C4-2B (cell line): ENCODE data around the gene LAGE3.
A peak's percentile ranks its signal among the peaks of the same experiment; 100 is the strongest.

Experiments used
- H3K27ac ChIP-seq: fragments of 450-650 bp; 2 replicates; pipeline ENCODE4 v1.5.1; 2017
- ZFX ChIP-seq: fragments of 450-650 bp; IDR thresholded peaks from 2 replicates; pipeline ENCODE4 v1.6.1; 2017
- TF ChIP-seq, protein P1 (sequence below): fragments of 450-650 bp; conservative IDR thresholded peaks from 2 replicates; pipeline ENCODE4 v1.5.1; 2017; ENCODE audit warnings: mild to moderate bottlenecking

LAGE3 gene, protein sequence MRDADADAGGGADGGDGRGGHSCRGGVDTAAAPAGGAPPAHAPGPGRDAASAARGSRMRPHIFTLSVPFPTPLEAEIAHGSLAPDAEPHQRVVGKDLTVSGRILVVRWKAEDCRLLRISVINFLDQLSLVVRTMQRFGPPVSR

DNA sequence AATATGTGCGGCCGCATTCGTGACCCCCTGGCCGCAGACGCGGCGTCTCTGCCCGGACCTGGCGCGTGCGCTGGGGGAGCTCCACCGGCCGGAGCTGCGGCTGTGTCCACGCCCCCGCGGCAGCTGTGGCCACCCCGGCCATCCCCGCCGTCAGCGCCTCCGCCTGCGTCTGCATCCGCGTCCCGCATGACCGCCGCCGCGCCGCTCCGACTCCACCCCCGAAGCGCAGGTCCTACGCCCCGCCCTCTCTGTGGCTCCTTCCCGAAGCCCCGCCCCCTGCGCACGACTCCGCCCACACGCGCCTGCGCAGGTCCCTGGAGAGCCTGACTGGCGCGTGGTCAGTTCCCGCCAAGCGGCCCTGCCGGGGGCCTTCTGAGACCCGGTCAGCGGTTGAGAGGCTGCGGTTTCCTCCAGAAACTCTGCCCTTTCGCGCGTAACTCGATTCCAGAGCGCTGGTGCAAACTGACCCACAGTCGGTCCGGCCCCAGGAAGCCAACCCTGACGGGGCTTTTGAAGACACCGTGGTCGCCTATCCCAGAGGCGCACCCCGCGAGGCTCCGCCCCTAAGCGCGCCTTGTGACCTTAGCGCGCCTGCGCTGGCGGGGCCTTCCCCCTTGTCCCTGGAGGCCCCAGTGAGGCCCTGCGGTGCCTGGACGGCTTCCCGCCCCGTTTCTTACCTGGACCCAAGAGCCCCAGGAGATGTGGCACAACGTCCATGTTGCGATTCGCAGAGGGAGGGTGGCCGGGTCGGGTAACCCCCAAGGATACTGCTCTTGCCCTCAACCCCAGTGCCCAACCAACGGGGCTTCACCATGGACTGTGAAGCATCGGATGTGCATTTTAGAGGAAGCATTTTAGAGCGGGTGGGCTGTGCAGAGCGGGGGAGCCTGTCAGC lies at the start of gene LAGE3:
Gene LAGE3 (minus strand): TSS at position 554 of the 895 bp plus-strand sequence. CDS start 366 bp downstream, at position 188.
- H3K27ac ChIP-seq: peak within 1 kb of the TSS; percentile 92
- TF ChIP-seq, protein P1, sequence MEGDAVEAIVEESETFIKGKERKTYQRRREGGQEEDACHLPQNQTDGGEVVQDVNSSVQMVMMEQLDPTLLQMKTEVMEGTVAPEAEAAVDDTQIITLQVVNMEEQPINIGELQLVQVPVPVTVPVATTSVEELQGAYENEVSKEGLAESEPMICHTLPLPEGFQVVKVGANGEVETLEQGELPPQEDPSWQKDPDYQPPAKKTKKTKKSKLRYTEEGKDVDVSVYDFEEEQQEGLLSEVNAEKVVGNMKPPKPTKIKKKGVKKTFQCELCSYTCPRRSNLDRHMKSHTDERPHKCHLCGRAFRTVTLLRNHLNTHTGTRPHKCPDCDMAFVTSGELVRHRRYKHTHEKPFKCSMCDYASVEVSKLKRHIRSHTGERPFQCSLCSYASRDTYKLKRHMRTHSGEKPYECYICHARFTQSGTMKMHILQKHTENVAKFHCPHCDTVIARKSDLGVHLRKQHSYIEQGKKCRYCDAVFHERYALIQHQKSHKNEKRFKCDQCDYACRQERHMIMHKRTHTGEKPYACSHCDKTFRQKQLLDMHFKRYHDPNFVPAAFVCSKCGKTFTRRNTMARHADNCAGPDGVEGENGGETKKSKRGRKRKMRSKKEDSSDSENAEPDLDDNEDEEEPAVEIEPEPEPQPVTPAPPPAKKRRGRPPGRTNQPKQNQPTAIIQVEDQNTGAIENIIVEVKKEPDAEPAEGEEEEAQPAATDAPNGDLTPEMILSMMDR: no peak
- TF ChIP-seq ZFX: peak; percentile 20; the same call in 1 of the 2 replicates

DNA sequence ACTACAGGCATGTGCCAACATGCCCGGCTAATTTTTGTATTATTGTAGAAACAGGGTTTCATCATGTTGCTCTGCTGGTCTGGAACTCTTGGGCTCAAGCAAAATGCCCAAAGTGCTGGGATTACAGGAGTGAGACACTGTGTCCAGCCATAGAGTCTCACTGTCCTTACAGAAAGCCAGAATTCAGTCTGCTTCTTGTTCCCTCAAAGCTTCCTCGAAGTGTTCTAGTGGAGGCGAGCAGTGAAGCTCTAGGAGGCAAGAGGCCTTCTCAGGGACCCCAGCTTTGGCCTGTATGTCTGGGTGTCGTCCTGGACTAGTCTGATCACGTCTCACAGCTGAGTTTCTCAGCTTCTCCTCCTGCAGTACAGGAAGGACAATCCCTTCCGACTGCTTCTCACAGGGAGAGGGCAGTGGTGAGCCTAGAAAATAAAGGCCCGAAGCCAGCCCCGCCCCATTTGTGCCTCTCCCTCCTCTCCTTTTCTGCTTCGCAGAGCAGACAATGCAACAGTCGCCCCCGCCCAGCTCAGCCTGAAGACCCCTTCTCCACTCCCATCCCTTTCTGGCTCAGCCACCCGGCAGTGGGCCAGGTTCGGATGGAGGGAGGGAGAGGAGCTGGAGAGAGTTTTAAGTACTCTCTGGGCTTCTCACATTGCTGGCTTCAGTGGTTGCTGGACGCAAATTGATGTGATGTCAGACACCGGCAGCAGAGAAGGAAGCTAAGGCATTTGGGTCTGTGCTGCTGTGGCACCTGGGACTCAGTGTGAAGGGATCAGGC lies 48.0 kb upstream of the LAGE3 start:
- TF ChIP-seq, protein P1: peak; percentile 63
- no peak for TF ChIP-seq ZFX
- H3K27ac ChIP-seq: peak overlapping the region; percentile 60

DNA sequence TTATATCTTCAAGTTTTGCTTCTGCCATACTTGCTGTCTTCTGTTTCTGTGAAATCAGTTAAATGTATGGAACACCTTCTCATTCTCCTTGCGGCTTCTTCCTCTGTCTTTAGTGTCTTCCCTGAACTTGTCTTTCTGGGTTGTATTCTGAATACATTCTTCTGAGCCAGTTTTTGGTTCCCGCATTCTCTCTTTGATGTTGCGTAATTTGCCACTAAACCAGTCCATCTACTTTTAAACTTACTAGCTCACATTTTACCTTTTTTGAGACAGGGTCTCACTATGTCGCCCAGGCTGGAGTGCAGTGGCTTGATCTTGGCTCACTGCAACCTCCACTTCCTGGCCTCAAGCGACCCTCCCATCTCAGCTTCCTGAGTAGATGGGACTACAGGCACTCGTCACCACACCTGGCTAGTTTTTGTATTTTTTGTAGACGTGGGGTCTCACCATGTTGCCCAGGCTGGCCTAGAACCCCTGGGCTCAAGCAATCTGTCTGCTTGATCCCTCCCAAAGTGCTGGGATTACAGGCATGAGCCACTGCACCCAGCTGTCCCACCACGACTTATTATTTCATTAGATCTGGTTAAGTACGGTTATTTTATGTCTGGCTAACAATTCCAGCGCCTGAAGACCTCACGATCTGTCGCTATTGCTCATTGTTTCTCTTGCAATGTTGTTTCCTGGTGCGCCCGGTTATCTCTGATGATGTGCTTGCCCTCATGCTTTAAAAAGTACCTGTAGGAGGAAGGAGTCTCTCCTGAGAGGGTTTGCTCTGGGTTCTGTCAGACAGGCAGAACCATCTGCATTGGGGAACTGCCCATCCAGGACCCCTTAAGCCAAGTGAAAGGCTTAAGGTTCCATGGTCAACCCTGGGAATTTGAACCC lies 46.8 kb upstream of the LAGE3 start:
- TF ChIP-seq ZFX: no peak
- TF ChIP-seq, protein P1: no peak
- H3K27ac ChIP-seq: peak overlapping the region; percentile 2; the same call in 1 of the 2 replicates

DNA sequence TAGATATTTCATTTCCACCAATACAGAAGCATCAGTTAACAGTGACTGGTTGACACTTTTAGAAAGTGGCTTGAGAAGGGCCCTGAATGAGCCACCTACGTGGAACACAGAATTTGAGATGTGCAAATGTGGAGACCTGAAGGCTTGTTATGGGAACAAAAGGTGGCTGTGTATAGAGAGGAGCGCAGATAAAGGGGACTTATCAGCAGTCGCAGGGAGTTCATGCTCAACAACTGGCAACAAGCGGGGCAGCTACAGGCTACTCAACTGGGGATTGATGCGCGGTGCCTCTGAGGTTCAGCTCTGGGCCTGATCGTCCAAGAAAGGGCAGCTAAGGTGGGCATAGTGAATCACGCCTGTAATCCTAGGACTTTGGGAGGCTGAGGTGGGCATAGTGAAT lies 40.3 kb upstream of the LAGE3 start:
- no peak for TF ChIP-seq ZFX
- no peak overlapping the region for H3K27ac ChIP-seq

DNA sequence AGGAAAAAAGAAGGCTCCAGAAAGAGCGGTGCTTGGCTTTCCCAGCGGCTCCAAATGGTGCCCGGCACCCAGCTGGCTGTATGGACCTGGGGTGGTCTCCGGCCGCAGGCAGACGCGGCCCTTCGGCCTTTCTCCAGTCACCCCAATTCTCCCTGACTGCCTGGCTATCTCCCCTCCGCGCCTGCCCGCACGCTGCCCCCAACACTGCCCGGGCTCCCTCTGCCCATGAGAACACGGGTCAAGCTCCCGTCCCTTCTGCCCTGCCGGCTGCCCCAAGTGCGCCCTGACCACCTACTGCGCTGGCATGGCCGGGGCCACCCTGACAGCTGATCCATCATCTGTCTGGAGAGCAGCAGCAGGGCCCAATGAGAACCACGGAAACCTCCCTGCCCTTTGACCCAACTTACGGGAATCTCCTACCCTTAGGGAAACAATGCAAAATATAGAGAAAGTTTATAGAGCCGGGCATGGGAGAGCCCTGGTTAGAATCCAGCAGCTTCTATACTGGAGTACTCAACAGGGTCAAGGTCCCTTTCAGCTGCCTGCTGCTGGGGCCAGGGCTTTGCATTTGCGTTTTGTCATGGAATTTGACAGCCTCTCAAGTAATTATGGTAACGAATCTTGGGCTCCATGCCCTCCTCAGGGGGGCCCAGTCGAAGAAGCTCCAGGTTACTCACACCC lies 38.2 kb upstream of the LAGE3 start:
- TF ChIP-seq, protein P1: no peak
- TF ChIP-seq ZFX: no peak
- H3K27ac ChIP-seq: peak overlapping the region; percentile 89

DNA sequence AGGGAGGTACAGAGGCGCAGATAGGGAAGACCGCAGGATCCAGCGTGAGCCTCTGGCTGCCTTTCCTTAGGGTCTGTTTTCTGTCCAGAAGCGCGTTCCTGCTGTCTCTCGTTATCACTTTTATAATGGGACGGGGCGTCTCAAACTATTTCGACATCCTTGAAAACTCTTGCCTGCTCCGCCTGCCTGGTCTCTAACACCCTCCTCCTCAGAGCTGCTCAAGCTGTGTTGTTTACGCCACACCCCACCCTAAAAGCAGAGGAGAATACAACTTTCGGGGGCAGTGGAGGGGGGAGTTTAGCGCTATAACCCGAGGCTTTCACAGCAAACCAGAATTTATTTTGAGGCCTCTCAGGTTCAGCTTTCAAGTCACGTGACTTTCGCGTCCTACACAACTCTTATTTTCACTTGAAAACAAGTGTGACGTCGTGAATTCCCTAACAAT lies 37.6 kb upstream of the LAGE3 start:
- TF ChIP-seq, protein P1: no peak
- TF ChIP-seq ZFX: no peak
- H3K27ac ChIP-seq: peak overlapping the region; percentile 89
